Activated CD4-positive, CD25-positive, alpha-beta regulatory T cell treated with anti-CD3 and anti-CD28 coated beads, Interleukin-2, amount 50 U/mL, for 16 hours (primary cell): ENCODE measurements around the gene DIAPH3.
A peak's percentile ranks its signal among the peaks of the same experiment; 100 is the strongest.
"Not testable (repeated sequence)": the region's sequence is repeated elsewhere in the genome, so short reads cannot be mapped to it uniquely, and the experiment has no call there.

Source experiments
- DNase-seq: peaks from one replicate; pipeline ENCODE4 v3.0.0-alpha.2; 2020; ENCODE audit warnings: low read depth, low spot score

DIAPH3 gene

DNA sequence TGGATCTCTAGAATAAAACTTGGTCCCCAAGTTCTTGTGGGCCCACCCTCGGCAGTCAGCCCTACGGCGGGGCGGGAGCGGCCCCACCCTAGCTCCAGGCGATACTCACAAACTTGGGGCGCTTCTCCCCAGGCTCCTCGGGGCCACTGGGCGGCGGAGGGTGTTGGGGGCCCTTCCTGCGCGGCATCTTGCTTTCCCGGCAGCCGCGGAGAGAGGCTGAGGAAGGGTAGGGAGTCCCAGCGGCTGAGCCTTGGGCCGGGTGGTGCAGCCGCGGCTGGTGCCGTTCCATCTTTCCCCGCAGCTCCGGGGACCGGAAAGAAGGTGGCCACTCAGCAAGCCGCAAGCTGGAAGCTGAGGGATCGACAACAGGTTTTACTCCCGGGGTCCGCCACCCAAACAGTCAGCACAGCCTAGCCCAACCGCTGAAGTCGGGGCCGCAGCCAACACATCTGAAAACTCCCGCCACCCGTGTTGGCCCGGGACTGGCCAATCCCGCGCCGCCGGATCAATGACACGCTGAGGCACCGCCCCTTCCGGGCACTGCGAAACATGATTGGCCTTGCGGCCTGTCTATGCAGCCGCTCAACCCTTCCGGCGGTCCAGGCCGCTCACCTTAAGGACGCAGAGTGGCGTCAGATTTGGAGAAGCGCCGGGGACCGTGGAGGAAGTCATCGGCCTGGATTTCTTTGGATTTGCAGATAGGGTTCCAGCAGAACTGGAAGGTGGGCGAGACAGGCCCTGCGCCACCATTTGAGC, at the start of gene DIAPH3:
TSS of gene DIAPH3 (minus strand) at position 451 of the 756 bp plus-strand sequence. CDS start at position 289, 162 bp downstream.
- DNase-seq: peak; percentile 85

- no peak for DNase-seq
These were observed 49.6 kb upstream of the DIAPH3 start for GRCh38 chr13:60213236-60213744.

DNA sequence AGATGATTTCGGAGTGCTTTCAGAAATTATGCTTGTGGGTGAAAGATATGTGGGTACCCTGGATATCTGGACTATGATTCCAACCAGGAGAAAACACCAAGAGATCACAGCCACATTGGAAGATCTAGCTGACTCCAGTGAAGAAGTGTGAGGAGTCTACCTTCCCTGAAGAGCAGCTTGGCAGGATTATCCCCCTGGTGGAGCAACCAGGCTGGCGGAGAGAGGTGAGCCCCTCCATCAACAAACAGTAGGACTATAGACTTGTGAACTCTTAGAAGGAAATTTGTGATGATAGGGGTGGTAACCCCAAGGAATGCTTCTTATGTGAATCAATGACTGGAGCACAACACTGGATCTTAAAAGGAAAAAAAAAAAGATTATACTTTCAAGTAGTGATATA, 47.8 kb upstream of the DIAPH3 start:
- no peak for DNase-seq

GRCh38 chr13:60210510-60211330, 47.0 kb upstream of the DIAPH3 start:
- DNase-seq: no peak

DNA sequence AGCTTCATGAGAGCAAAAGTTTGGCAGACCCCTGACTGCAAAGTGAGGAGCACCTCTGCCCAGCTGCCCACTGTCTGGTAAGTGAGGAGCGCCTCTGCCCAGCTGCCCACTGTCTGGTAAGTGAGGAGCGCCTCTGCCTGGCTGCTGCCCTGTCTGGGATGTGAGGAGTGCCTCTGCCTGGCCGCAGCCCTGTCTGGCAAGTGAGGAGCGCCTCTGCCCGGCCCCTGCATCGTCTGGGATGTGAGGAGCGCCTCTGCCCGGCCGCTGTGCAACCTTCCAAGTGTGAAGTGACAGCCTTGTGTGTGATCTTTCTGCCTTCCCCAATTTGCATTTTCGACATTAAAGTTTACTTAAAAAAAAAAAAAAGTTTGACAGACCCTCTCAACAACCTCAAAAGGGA, 41.8 kb upstream of the DIAPH3 start:
- DNase-seq: not testable (repeated sequence)

DNA sequence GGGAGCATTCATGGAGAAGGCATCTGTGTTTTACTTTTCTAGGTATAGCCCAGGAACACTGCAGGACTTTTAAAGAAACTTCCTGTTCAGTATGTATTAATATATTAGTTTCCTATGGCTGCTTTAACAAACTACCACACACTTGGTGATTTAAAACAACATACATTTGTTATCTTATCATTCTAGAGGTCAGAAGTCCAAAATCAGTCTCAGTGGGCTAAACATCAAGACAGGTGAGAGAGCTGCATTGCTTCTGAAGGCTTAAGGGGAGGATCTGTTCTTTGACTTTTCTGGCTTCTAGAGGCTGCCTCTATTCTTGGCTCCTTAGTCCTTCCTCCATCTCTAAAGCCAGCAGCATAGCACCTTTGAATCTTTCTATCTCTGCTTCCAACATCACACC, 37.6 kb upstream of the DIAPH3 start:
- no peak for DNase-seq

GRCh38 chr13:60195893-60196292, 32.2 kb upstream of the DIAPH3 start:
- not testable (repeated sequence) for DNase-seq

GRCh38 chr13:60182907-60183306, 19.2 kb upstream of the DIAPH3 start:
- DNase-seq: no peak

GRCh38 chr13:60178327-60178726, 14.6 kb upstream of the DIAPH3 start:
- no peak for DNase-seq

DNA sequence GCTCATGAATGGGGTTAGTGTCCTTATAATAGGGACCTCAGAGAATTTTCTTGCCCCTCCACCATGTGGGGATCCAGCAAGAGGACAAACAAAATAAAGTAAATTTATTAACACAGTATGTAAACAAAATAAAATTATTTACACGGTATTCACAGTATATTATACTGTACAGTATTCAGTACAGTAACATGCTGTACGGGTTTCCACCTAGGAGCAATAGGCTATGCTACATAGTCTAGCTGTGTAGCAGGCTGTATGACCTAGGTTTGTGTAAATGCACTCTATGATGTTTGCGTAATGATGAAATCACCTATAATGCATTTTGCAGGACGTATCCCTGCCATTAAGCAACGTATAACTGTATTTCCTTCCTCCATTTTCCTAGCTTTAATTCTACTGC, 11.8 kb upstream of the DIAPH3 start:
- no peak for DNase-seq

DNA sequence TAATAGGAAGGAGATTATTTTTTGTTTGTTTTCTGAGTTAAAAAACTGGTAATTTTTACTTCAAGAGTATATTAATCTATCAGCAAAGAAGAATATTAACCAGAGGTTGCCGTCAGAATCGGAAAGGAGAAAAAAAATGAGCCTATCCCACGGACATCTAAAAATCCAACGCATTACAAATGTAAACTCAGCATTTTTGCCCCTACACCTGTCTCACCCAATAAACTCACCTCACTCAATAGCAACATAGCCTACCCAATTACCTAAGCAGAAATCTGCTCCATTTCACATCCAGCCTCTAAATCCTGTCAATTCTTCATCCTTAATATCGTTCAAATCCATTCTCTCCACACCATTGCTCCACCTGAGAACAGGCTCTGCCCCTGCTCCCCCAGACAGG, 10.4 kb upstream of the DIAPH3 start:
- DNase-seq: no peak

DNA sequence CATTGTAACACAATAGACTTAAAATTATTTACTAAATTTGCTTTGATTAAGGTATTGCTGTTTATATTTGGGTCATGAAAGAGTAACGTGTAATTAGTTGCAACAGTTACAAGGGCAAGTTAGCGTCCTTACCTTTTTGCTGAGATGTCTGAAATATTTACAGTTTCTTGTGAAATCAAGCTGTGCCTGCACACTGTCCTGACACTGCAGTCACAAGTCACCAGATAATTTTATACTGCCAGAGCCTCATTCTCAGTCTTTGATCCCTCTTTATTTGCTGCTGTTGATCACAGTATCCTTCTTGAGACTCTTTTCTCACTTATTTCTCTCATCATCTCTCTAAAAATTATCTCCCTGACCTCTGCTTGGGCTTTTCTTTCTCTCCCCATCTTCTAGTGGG, 8.4 kb upstream of the DIAPH3 start:
- no peak for DNase-seq

- no peak for DNase-seq
These were observed 6.7 kb upstream of the DIAPH3 start for GRCh38 chr13:60170414-60170813.

DNA sequence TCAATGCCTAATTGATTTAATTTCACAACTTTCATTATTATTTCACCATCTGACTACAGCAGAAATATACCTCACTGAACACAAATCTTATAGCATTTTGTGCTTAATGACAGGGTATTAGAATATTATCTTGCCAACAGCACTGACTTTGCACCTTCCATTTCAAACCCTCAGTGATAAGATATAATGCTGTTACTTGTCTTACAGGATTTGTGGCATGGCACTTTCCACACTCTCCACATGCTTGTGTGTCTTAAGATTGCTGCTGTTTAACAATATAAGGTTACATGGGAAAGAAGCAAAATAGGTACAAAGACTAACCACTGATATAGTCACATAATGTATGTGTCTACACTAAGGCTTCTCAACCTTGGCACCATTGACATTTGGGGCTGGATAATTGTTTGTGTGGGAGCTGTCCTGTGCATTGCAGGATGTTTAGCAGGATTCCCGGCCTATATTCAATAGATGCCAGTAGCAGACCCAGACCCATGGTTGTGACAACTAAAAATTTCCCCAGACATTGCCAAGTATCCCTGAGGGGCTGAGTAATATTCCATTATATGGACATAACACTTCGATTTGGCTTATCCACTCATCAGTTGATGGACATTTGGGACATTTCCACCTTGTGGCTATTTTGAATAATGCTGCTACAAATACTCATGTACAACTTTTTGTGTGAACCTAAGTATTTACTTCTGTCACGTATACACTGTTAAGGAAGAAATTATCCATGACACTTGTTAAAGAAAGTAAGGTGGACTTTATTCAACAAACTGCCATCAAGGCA, 5.7 kb upstream of the DIAPH3 start:
- no peak for DNase-seq

GRCh38 chr13:60167121-60167520, 3.4 kb upstream of the DIAPH3 start:
- no peak for DNase-seq

GRCh38 chr13:60165391-60166099, 1.8 kb upstream of the DIAPH3 start:
- DNase-seq: no peak

DNA sequence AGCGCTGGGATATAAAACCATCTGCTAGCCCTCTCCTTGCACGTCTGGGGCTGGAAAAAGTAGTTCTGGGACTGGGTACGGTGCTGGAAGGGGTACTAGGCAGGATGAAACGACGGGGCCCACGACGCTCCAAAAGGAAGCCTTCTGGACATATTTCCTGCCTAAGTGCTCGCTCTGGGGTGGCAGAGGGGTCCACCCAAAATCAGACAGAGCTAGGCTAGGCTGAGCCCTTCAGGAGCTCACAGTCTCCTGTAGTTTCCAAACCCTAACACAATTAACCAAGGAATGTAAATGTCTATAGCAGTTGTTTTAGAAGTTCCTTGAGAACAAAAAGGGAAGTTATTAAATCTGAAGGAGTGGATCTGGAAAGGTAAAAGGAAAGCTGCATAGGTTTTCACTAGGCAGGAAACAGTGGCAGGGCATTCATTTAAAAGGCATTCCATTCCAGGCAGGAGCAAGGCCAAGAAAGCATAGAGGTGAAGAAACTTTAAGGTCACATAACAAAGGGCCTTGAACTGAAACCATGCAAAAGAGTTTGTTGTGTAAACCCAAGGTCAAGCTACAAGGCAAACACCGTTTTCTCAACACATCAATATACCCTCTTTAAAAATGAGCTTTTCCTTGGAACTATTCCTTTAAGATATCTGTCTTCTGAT, 634 bp upstream of the DIAPH3 start:
- no peak for DNase-seq

GRCh38 chr13:60162096-60162495, 1.6 kb downstream of the DIAPH3 start:
- DNase-seq: no peak

DNA sequence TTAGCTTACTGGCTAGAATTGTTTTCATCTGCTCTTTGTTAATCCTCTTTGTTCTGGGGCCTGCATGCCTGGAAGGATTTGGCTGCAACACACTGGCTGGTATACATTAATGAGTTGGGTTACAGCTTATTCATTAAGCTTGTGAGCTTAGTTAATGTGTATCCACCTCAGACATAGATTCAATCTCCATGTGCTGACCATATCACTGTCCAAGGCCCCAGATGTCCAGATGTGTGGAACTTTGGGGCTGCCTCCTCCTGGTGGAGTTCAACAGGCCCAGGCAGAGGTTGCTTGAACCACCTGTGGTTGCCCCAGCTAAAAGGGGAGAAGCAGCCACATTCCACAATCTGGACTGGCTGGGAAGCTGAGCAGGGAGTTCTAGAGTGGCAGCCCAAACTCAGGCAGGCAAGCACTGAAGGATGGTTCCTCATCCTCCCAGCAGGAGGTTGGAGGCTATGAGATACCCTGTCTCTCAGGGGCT, 5.4 kb downstream of the DIAPH3 start:
- no peak for DNase-seq

GRCh38 chr13:60155978-60156377, 7.8 kb downstream of the DIAPH3 start:
- no peak for DNase-seq

- DNase-seq: no peak
These were observed 10.8 kb downstream of the DIAPH3 start for GRCh38 chr13:60152904-60153303.
